ENCODE measurements around the gene MLC1. TPM values are rescaled to one million over a fixed set of nuclear protein-coding genes. Genes with fewer than 3 reads are reported as not detected.

The MLC1 gene
- total RNA-seq, 1 donor from 2014 or later, result not detected

DNA sequence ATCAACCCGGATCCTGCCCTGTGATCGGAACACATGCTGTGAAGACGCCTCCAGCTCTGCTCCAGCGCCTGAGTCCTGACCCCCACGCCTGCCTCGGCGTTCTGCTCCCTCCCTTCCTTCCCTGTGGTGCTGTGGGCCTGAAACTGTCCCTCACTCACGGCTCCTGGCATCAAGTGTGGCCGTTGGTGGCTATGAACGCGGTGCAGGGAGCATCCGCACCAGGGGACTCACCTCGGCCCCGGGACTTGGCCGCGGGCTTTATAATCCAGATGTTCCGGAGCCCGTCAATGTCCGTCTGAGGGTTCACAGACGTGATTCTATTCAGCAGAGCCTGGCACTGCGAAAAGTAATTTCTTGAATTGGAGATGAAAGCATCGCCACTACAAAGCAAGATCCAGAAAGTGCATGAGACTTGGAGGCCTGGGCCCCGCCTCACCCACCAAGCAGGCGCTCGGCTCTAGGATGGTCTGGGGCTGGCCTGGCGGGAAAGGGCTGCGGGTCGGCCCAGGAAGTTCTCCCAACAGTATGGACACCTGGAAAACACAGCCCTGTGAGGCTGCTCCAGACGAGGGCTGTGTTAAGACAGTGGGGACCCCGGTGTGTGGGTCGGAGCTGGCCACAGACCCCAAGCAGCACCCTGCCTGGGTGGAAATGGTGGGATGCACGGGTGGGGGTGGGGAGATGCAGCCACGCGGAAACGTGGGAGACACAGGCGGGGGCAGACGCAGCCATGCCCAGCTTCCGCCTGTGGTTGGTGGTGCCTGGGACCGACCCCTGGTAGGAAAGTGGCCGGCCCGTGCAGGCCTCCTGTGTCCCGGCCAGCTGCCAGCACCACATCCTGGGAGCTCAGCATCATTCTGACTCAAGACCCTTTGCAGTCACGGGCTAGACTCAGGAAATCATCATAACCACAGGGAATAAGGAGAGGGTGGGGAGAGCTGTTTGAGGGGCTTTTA lies 50.8 kb downstream of the MLC1 start:
- H3K4me3 ChIP-seq (ENCODE audit: low read depth, low read length), result no peak overlapping the region
- DNase-seq (ENCODE audit: low read depth), result no peak
- no peaks in the 10 kb centered on the region for H3K36me3 ChIP-seq (ENCODE audit: control insufficient read depth, insufficient read depth, low read length)
- TF ChIP-seq, protein P1, sequence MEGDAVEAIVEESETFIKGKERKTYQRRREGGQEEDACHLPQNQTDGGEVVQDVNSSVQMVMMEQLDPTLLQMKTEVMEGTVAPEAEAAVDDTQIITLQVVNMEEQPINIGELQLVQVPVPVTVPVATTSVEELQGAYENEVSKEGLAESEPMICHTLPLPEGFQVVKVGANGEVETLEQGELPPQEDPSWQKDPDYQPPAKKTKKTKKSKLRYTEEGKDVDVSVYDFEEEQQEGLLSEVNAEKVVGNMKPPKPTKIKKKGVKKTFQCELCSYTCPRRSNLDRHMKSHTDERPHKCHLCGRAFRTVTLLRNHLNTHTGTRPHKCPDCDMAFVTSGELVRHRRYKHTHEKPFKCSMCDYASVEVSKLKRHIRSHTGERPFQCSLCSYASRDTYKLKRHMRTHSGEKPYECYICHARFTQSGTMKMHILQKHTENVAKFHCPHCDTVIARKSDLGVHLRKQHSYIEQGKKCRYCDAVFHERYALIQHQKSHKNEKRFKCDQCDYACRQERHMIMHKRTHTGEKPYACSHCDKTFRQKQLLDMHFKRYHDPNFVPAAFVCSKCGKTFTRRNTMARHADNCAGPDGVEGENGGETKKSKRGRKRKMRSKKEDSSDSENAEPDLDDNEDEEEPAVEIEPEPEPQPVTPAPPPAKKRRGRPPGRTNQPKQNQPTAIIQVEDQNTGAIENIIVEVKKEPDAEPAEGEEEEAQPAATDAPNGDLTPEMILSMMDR (IDR thresholded peaks at IDR 0.05; ENCODE audit: insufficient read depth, low read length, poor library complexity, severe bottlenecking), result no peak
- H3K27me3 ChIP-seq (ENCODE audit: control insufficient read depth, insufficient read depth, low read length), result peaks cover 32% of the 10 kb centered on the region

DNA sequence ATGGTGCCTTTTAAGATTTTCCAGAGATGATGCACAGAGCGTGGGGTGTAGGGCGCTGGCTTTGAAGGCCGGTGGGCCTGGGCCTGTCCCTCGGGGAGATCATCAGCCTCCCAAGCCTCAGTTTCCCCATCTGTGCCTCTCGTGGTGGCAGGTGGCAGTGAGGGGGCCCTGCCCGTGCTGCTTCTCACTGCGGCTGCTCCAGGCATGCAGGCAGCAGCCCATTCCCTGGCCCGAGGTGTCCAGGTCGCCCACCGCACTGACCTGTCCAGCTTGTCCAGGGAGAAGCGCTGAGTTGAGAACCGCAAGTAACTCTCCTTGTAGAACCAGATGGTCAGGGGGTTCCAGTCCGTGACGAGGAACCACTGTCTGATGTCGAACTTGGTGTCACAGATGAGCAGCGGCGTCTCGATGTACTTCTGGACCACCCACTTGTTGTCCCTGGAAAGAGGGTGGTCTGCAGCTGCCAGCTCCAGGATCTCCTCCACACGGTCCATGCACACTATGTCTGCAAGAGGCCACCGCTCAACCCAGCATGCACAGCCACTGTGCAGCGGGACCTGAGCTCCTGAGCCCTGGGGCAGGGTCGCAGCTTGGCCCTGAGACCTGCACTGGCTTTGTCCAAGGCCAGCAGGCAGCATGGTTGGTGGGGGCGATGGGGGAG lies 52.2 kb downstream of the MLC1 start:
- H3K36me3 ChIP-seq (ENCODE audit: control insufficient read depth, insufficient read depth, low read length), result no peaks in the 10 kb centered on the region
- H3K4me3 ChIP-seq (ENCODE audit: low read depth, low read length), result no peak overlapping the region
- peaks cover 34% of the 10 kb centered on the region for H3K27me3 ChIP-seq (ENCODE audit: control insufficient read depth, insufficient read depth, low read length)
- no peak for DNase-seq (ENCODE audit: low read depth)
- TF ChIP-seq, protein P1 (IDR thresholded peaks at IDR 0.05; ENCODE audit: insufficient read depth, low read length, poor library complexity, severe bottlenecking), result no peak

DNA sequence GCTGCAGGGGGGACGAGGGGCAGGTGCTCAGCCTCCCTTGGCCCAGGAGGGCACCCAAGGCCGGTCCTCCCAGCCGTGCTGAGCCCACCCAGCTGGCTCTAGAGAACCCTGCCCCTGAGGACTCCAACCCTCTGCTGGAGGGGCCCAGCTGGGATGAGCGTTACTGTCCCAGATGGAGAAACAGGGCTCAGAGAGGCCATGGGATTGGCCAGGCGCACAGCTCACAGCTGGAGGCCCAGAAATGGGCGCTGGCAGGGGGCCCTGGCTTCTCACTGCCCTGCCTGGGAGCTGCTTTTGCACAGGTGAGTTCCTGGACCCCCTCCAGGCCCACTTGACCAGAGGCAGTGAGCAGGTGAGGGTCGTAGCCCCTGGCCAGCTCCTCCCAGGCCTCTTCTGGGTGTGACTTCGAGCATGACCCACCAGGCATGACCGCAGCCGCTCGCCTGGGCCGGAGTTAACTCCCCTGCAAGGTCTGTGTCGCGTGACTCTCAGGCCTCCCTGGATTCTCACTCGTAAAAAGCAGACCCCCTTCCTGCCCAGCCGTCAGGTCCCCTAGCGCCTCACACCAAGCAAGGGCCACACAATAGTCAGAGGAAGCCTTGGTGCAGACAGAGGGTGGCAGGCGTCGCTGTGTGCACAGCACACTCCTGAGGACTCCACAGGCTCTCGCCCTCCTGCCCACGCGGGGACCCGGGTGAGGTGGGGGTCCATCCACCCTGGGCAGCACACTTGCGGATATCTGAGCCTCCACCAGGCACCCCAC lies 52.9 kb downstream of the MLC1 start:
- Histone ChIP-seq H3K4me3 (ENCODE audit: low read depth, low read length) (no peak overlapping the region), H3K36me3 (ENCODE audit: control insufficient read depth, insufficient read depth, low read length) (no peaks in the 10 kb centered on the region), H3K27me3 (ENCODE audit: control insufficient read depth, insufficient read depth, low read length) (peaks cover 36% of the 10 kb centered on the region)
- TF ChIP-seq, protein P1 (IDR thresholded peaks at IDR 0.05; ENCODE audit: insufficient read depth, low read length, poor library complexity, severe bottlenecking), result no peak
- DNase-seq (ENCODE audit: low read depth), result no peak

DNA sequence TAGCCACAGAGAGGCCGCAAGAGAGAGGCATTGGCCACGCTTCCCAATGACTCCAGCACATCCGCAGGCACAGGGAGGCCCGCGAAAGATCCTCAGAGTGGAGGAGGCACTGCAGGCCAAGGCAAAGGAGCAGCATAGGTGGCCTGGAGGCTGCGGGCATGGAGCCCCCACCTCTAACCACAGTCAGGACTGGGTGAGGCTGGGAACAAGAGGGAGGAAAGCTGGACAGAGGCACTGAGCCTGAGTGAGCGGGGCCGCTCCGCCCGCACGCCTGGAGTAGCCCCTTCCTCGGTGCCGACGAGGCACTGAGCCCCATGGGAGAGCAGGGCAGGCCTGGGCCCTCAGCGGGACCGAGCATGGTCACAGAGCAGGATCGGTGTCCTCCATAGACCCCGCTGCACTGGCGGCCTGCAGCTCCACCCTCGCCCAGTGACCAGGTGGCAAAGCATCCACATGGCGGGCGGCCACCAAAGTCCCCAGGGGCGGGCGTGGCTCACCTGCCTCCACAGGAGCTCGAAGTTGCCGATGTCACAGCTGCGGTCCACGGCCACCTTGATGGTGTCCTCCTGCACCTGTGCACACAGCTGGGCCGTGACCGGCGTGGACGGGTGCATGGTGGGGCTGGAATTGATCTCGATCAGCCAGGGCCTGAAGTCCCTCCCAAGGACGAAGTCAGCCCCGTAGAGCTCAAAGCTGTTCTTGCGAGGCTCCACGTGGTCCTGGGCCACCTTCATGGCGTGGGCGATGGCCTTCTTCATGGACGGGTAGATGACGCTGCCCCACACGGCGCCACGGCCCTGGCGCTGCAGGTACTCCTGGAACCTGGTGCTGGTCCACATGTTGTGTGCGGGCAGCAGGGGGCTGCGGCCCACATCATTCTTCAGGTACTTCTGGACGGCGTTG lies 53.8 kb downstream of the MLC1 start:
- Histone ChIP-seq H3K36me3 (ENCODE audit: control insufficient read depth, insufficient read depth, low read length) (no peaks in the 10 kb centered on the region), H3K27me3 (ENCODE audit: control insufficient read depth, insufficient read depth, low read length) (peaks cover 36% of the 10 kb centered on the region), H3K4me3 (ENCODE audit: low read depth, low read length) (no peak overlapping the region)
- no peak for DNase-seq (ENCODE audit: low read depth)
- TF ChIP-seq, protein P1 (IDR thresholded peaks at IDR 0.05; ENCODE audit: insufficient read depth, low read length, poor library complexity, severe bottlenecking), result no peak

Data from kidney epithelial cell (primary cell).